Liver (tissue), 9 donors: ENCODE data around the gene VMA21. TPM values are rescaled to one million over a fixed set of nuclear protein-coding genes. Genes with fewer than 3 reads are reported as not detected.

Experiments used
- DNase-seq: peaks from one replicate; pipeline ENCODE4 v3.0.0-alpha.2; 2017; ENCODE audit warnings: low spot score
- H3K27ac ChIP-seq, 2 donors: one replicate each; pipeline ENCODE4 v1.7.0; 2013; ENCODE audit warnings: inconsistent platforms in 2 of 2, low read length in 2 of 2, control low read depth in 1 of 2, low read depth in 1 of 2, mild to moderate bottlenecking in 1 of 2
- H3K27me3 ChIP-seq, 4 donors: one replicate each; pipeline versions ENCODE4 v1.6.1 to v1.7.0; 2013; ENCODE audit warnings: low read length in 3 of 4, inconsistent platforms in 1 of 4, mild to moderate bottlenecking in 1 of 4, moderate library complexity in 1 of 4; ENCODE audit not compliant: control insufficient read depth in 4 of 4, insufficient read depth in 4 of 4
- H3K36me3 ChIP-seq, 4 donors: one replicate each; pipeline versions ENCODE4 v1.6.1 to v1.7.0; 2013; ENCODE audit warnings: low read length in 3 of 4, mild to moderate bottlenecking in 3 of 4, low read depth in 1 of 4, moderate library complexity in 1 of 4; ENCODE audit not compliant: control insufficient read depth in 4 of 4, insufficient read depth in 3 of 4
- H3K4me1 ChIP-seq, 4 donors: one replicate each; pipeline versions ENCODE4 v1.6.1 to v1.7.0; 2013; ENCODE audit warnings: low read length in 3 of 4, mild to moderate bottlenecking in 3 of 4, moderate library complexity in 1 of 4; ENCODE audit not compliant: control insufficient read depth in 4 of 4, insufficient read depth in 4 of 4
- H3K4me3 ChIP-seq, 3 donors: one replicate each; pipeline versions ENCODE4 v1.6.1 to v1.7.0; 2013; ENCODE audit warnings: low read length in 3 of 3, control low read depth in 1 of 3, low read depth in 1 of 3, mild to moderate bottlenecking in 1 of 3
- H3K9ac ChIP-seq, 2 donors: one replicate each; pipeline ENCODE4 v1.7.0; 2013; ENCODE audit warnings: low read length in 2 of 2, mild to moderate bottlenecking in 2 of 2, moderate library complexity in 2 of 2, control low read depth in 1 of 2, low read depth in 1 of 2
- H3K9me3 ChIP-seq, 4 donors: one replicate each; pipeline versions ENCODE4 v1.6.1 to v1.7.0; 2013; ENCODE audit warnings: low read length in 3 of 4; ENCODE audit not compliant: control insufficient read depth in 4 of 4
- CTCF ChIP-seq: fragments of 150-350 bp; IDR thresholded peaks from 2 replicates; pipeline ENCODE4 v1.5.1; 2017; ENCODE audit warnings: improper control_type of control experiment, low read depth, low read length; ENCODE audit not compliant: missing input control
- FOXA1 ChIP-seq: IDR thresholded peaks from 2 replicates; pipeline ENCODE4 v1.6.1; 2016; ENCODE audit warnings: antibody characterized with exemption
- HNF4A ChIP-seq, 2 donors: conservative IDR thresholded peaks; 2 replicates each; pipeline ENCODE4 v1.6.1; 2016; ENCODE audit warnings: antibody characterized with exemption in 2 of 2, mild to moderate bottlenecking in 2 of 2
- RAD21 ChIP-seq, 2 donors: IDR thresholded peaks; 2 replicates each; pipeline ENCODE4 v1.6.1; 2016; ENCODE audit warnings: antibody characterized with exemption in 2 of 2, mild to moderate bottlenecking in 2 of 2
- REST ChIP-seq: IDR thresholded peaks from 2 replicates; pipeline ENCODE4 v1.6.1; 2016; ENCODE audit warnings: antibody characterized with exemption, mild to moderate bottlenecking
- YY1 ChIP-seq: IDR thresholded peaks from 2 replicates; pipeline ENCODE4 v1.6.1; 2016; ENCODE audit warnings: antibody characterized with exemption, mild to moderate bottlenecking
- WGBS: extraction: QIAGEN DNeasy Blood & Tissue Kit; methylation state at CpG from one replicate; pipeline ENCODE4 v1.1.7; 2013; 5-methylcytosine and 5-hydroxymethylcytosine counted together
- polyA plus RNA-seq, 2 donors: library from polyadenylated mRNA; stranded (reverse) in 1 of 2; unstranded in 1 of 2; fragments of 200-250 nt in 1 of 2; fragments of >200 nt in 1 of 2; fragmentation: Nextera tagmentation in 1 of 2; extraction: Ambion mirVana in 1 of 2; gene quantifications; one replicate each; pipeline versions ENCODE4 v1.2.1 to v1.2.3, GENCODE V29; 2013 to 2015
- total RNA-seq, 2 donors: library from RNA; depleted of rRNA; stranded (reverse); fragments of >200 nt; gene quantifications; one replicate each; pipeline ENCODE4 v1.2.3, GENCODE V29; 2014
- donor health status: healthy.
- donor health status: healthy.
- donor health status: healthy.
- donor health status: healthy.
- donor health status: healthy.

Gene VMA21
- total and polyA plus RNA-seq, 4 donors: 4.1 to 20.6 (median 11.9) TPM

- Histone ChIP-seq H3K4me3 (peak overlapping the region in 1 of 3 donors; percentile 17), H3K27me3 (peaks cover 0 to 4% (median 0%) of the 10 kb centered on the region in 4 donors), H3K36me3 (no peaks in the 10 kb centered on the region), H3K27ac (no peak overlapping the region), H3K9me3 (no peaks in the 10 kb centered on the region), H3K9ac (no peak overlapping the region), H3K4me1 (peaks cover 0 to 3% (median 1%) of the 10 kb centered on the region in 4 donors)
- peak; percentile 37 for DNase-seq
- WGBS: 8% methylated on average over 25 of the region's 25 CpGs
- TF ChIP-seq RAD21 (IDR thresholded peaks at IDR 0.05) (peak; percentile 70 to 72), CTCF (peak; percentile 49), REST (no peak)
Measured at GRCh38 chrX:151359931-151360871, 36.8 kb upstream of the VMA21 start.

GRCh38 chrX:151363316-151363715 lies 33.7 kb upstream of the VMA21 start:
- H3K27ac ChIP-seq: no peak overlapping the region
- H3K4me1 ChIP-seq: peaks cover 0 to 3% (median 1%) of the 10 kb centered on the region in 4 donors
- TF ChIP-seq HNF4A (conservative IDR thresholded peaks at IDR 0.05) (no peak), REST (no peak), FOXA1 (no peak), YY1 (no peak)
- H3K36me3 ChIP-seq: no peaks in the 10 kb centered on the region
- H3K9me3 ChIP-seq: no peaks in the 10 kb centered on the region
- DNase-seq: no peak
- H3K4me3 ChIP-seq: no peak overlapping the region
- H3K9ac ChIP-seq: no peak overlapping the region
- 88% methylated on average over 2 of the region's 2 CpGs for WGBS
- peaks cover 0 to 2% (median 0%) of the 10 kb centered on the region in 4 donors for H3K27me3 ChIP-seq
